Measurements from ENCODE around the gene ADSL. TPM values are rescaled to one million over a fixed set of nuclear protein-coding genes. Genes with fewer than 3 reads are reported as not detected.

The ADSL gene
- total and polyA plus RNA-seq, 9 of the 15 experiments (the other 6 are each of a cell fraction or from before 2014, with no cell fraction given), result 112 to 322 (median 146) TPM

DNA sequence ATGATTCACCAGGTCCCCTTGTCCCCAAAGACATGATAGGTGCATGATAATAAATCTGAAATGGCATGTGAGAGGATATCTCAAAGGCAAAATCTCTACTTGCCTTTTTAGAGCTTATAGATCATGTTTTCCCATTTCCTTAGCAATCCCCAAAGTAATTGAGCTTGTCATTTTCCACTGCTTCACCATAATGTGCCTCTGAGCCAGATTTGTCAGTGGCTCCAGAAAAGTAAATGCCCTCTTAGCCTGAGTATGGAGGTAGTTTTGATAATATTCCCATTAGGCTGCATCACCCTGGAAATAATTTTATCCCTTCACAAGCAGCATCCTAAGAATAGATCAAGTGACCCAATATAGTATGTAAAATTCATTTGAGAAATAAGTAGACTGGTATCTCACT, 36.7 kb upstream of the ADSL start:
- H3K36me3 ChIP-seq (ENCODE audit: control insufficient read depth, insufficient read depth, low read length), result peaks cover 69% of the 10 kb centered on the region

More for the DNA sequence above, 36.7 kb upstream of the ADSL start:
- Histone ChIP-seq H3K4me3 (no peak overlapping the region), H3K27ac (ENCODE audit: extremely low read depth, low read depth, low read length) (no peak overlapping the region), H3K27me3 (ENCODE audit: control insufficient read depth in 2 of 2, insufficient read depth in 2 of 2, low read length in 2 of 2) (no peaks in the 10 kb centered on the region), H3K79me2 (ENCODE audit: control insufficient read depth, insufficient read depth, low read length) (no peaks in the 10 kb centered on the region), H3K4me1 (replicated peaks in 1 of 2; ENCODE audit: control insufficient read depth in 2 of 2, insufficient read depth in 2 of 2, low read length in 2 of 2) (no peaks in the 10 kb centered on the region), H3K9me3 (replicated peaks; ENCODE audit: control insufficient read depth, insufficient read depth, low read depth, low read length) (no peaks in the 10 kb centered on the region), H3K9me1 (ENCODE audit: control insufficient read depth, insufficient read depth, low read length) (no peaks in the 10 kb centered on the region), H3K9ac (ENCODE audit: insufficient read depth in 1 of 2, low read depth in 2 of 2, low read length in 2 of 2) (no peak overlapping the region), H4K20me1 (replicated peaks; ENCODE audit: control insufficient read depth, insufficient read depth, low read length) (no peaks in the 10 kb centered on the region), H2AFZ (ENCODE audit: low read depth, low read length) (no peak overlapping the region), H3K4me2 (ENCODE audit: insufficient read depth, low read length) (no peak overlapping the region)
- intact Hi-C loops (cut with micrococcal nuclease), result no loop called here
- CTCF ChIA-PET (ENCODE audit: low intra/inter-chr PET ratio), result no interaction called here
- DNase-seq (ENCODE audit: extremely low read depth in 1 of 4, low spot score in 3 of 4) (no peak), ATAC-seq (no peak), FAIRE-seq (no peak)
- no TSS peak for BruUV-seq (replicated peaks)
- POLR2A ChIA-PET, result interaction anchor here (0.8 to 1.1 kb wide), 2 partner anchors 20 to 447 kb away, joined by 3 read pairs; no protein-coding TSS in a partner anchor
- no peak for TF ChIP-seq HDAC6 (IDR thresholded peaks at IDR 0.05; ENCODE audit: low read depth, low read length)
- TF ChIP-seq, protein P1, sequence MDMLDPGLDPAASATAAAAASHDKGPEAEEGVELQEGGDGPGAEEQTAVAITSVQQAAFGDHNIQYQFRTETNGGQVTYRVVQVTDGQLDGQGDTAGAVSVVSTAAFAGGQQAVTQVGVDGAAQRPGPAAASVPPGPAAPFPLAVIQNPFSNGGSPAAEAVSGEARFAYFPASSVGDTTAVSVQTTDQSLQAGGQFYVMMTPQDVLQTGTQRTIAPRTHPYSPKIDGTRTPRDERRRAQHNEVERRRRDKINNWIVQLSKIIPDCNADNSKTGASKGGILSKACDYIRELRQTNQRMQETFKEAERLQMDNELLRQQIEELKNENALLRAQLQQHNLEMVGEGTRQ (CRISPR knock-in tag; IDR thresholded peaks at IDR 0.05), result no peak
- no peak for TF ChIP-seq KHSRP (IDR thresholded peaks at IDR 0.05)
- no peak for TF ChIP-seq ATF3 (IDR thresholded peaks at IDR 0.05)
- TF ChIP-seq ATF3 (CRISPR knock-in tag; conservative IDR thresholded peaks at IDR 0.05), result no peak
- TF ChIP-seq, protein P2, sequence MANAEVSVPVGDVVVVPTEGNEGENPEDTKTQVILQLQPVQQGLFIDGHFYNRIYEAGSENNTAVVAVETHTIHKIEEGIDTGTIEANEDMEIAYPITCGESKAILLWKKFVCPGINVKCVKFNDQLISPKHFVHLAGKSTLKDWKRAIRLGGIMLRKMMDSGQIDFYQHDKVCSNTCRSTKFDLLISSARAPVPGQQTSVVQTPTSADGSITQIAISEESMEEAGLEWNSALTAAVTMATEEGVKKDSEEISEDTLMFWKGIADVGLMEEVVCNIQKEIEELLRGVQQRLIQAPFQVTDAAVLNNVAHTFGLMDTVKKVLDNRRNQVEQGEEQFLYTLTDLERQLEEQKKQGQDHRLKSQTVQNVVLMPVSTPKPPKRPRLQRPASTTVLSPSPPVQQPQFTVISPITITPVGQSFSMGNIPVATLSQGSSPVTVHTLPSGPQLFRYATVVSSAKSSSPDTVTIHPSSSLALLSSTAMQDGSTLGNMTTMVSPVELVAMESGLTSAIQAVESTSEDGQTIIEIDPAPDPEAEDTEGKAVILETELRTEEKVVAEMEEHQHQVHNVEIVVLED (CRISPR knock-in tag; IDR thresholded peaks at IDR 0.05), result no peak
- no peak for TF ChIP-seq ARID3A (IDR thresholded peaks at IDR 0.05; ENCODE audit: borderline replicate concordance, low read depth, low read length)
- TF ChIP-seq ZHX1 (conservative IDR thresholded peaks at IDR 0.05; ENCODE audit: low read length), result no peak
- TF ChIP-seq ZNF408 (CRISPR knock-in tag; IDR thresholded peaks at IDR 0.05; ENCODE audit: low read depth), result no peak
- no peak for TF ChIP-seq ADNP (tag; IDR thresholded peaks at IDR 0.05)
- TF ChIP-seq HOXB6 (CRISPR knock-in tag; IDR thresholded peaks at IDR 0.05; ENCODE audit: borderline replicate concordance), result no peak
- TF ChIP-seq XRCC3 (IDR thresholded peaks at IDR 0.05), result no peak
- TF ChIP-seq CC2D1A (IDR thresholded peaks at IDR 0.05), result no peak
- in situ Hi-C loops (cut with MboI), result no loop called here

Data from K562 (cell line).